ENCODE measurements around the gene CLPTM1. TPM values are rescaled to one million over a fixed set of nuclear protein-coding genes. Genes with fewer than 3 reads are reported as not detected.
"Not testable (repeated sequence)": the region's sequence is repeated elsewhere in the genome, so short reads cannot be mapped to it uniquely, and the experiment has no call there.

Gene CLPTM1
- total RNA-seq, 1 experiment from 2014 or later: 17.2 TPM

GRCh38 chr19:44999131-44999925 lies 44.1 kb downstream of the CLPTM1 start:
- in situ Hi-C loops (cut with HindIII; ENCODE audit: low sequenced_read_pairs); DNase-seq (ENCODE audit: low spot score): not testable (repeated sequence)

- in situ Hi-C loops (cut with HindIII; ENCODE audit: low sequenced_read_pairs); DNase-seq (ENCODE audit: low spot score): not testable (repeated sequence)
These were observed 45.5 kb downstream of the CLPTM1 start for GRCh38 chr19:45000665-45001064.

- in situ Hi-C loops (cut with HindIII; ENCODE audit: low sequenced_read_pairs): no loop called here
- peak; percentile 75 for DNase-seq (ENCODE audit: low spot score)
These were observed 46.0 kb downstream of the CLPTM1 start, which contains the start of gene RELB for GRCh38 chr19:45001087-45001739. Gene RELB (plus strand): TSS chr19:45001464. CDS start chr19:45001580, 116 bp downstream.

- DNase-seq (ENCODE audit: low spot score): no peak
- in situ Hi-C loops (cut with HindIII; ENCODE audit: low sequenced_read_pairs): no loop called here
These were observed 48.3 kb downstream of the CLPTM1 start for GRCh38 chr19:45003485-45003884.

GRCh38 chr19:45005787-45006186 lies 50.6 kb downstream of the CLPTM1 start:
- in situ Hi-C loops (cut with HindIII; ENCODE audit: low sequenced_read_pairs): no loop called here
- DNase-seq (ENCODE audit: low spot score): no peak

- in situ Hi-C loops (cut with HindIII; ENCODE audit: low sequenced_read_pairs): no loop called here
- no peak for DNase-seq (ENCODE audit: low spot score)
These were observed 53.4 kb downstream of the CLPTM1 start for GRCh38 chr19:45008552-45008951.

GRCh38 chr19:45009625-45010255 lies 54.6 kb downstream of the CLPTM1 start:
- in situ Hi-C loops (cut with HindIII; ENCODE audit: low sequenced_read_pairs): no loop called here
- DNase-seq (ENCODE audit: low spot score): no peak

GRCh38 chr19:45010306-45010705 lies 55.1 kb downstream of the CLPTM1 start:
- DNase-seq (ENCODE audit: low spot score): no peak
- in situ Hi-C loops (cut with HindIII; ENCODE audit: low sequenced_read_pairs): no loop called here

- no peak for DNase-seq (ENCODE audit: low spot score)
- in situ Hi-C loops (cut with HindIII; ENCODE audit: low sequenced_read_pairs): no loop called here
These were observed 56.8 kb downstream of the CLPTM1 start for GRCh38 chr19:45011959-45012358.

- DNase-seq (ENCODE audit: low spot score): peak; percentile 63
These were observed 61.5 kb downstream of the CLPTM1 start for GRCh38 chr19:45016388-45017314.

GRCh38 chr19:45019187-45019586 lies 64.0 kb downstream of the CLPTM1 start:
- no peak for DNase-seq (ENCODE audit: low spot score)
- in situ Hi-C loops (cut with HindIII; ENCODE audit: low sequenced_read_pairs): no loop called here

More at GRCh38 chr19:45016388-45017314, 61.5 kb downstream of the CLPTM1 start:
- in situ Hi-C loops (cut with HindIII; ENCODE audit: low sequenced_read_pairs): no loop called here

- in situ Hi-C loops (cut with HindIII; ENCODE audit: low sequenced_read_pairs): no loop called here
- no peak for DNase-seq (ENCODE audit: low spot score)
These were observed 64.9 kb downstream of the CLPTM1 start for GRCh38 chr19:45020071-45020470.

- in situ Hi-C loops (cut with HindIII; ENCODE audit: low sequenced_read_pairs): no loop called here
- no peak for DNase-seq (ENCODE audit: low spot score)
These were observed 66.8 kb downstream of the CLPTM1 start for GRCh38 chr19:45021971-45022370.

GRCh38 chr19:45023048-45023447 lies 67.9 kb downstream of the CLPTM1 start:
- in situ Hi-C loops (cut with HindIII; ENCODE audit: low sequenced_read_pairs): no loop called here

GRCh38 chr19:45025264-45025663 lies 70.1 kb downstream of the CLPTM1 start:
- in situ Hi-C loops (cut with HindIII; ENCODE audit: low sequenced_read_pairs): no loop called here
- DNase-seq (ENCODE audit: low spot score): no peak

More at GRCh38 chr19:45023048-45023447, 67.9 kb downstream of the CLPTM1 start:
- DNase-seq (ENCODE audit: low spot score): no peak

GRCh38 chr19:45027371-45027770 lies 72.2 kb downstream of the CLPTM1 start:
- DNase-seq (ENCODE audit: low spot score): no peak
- in situ Hi-C loops (cut with HindIII; ENCODE audit: low sequenced_read_pairs): no loop called here

- DNase-seq (ENCODE audit: low spot score): no peak
- in situ Hi-C loops (cut with HindIII; ENCODE audit: low sequenced_read_pairs): no loop called here
These were observed 75.6 kb downstream of the CLPTM1 start for GRCh38 chr19:45030825-45031224.

- in situ Hi-C loops (cut with HindIII; ENCODE audit: low sequenced_read_pairs): no loop called here
- DNase-seq (ENCODE audit: low spot score): no peak
These were observed 77.2 kb downstream of the CLPTM1 start for GRCh38 chr19:45032421-45032820.

GRCh38 chr19:45035755-45036154 lies 80.6 kb downstream of the CLPTM1 start:
- DNase-seq (ENCODE audit: low spot score): no peak
- in situ Hi-C loops (cut with HindIII; ENCODE audit: low sequenced_read_pairs): no loop called here
